Muscle of leg (tissue), 16 donors: ENCODE results near the gene LRPAP1. TPM values are rescaled to one million over a fixed set of nuclear protein-coding genes. Genes with fewer than 3 reads are reported as not detected.
"Not testable (repeated sequence)": the region's sequence is repeated elsewhere in the genome, so short reads cannot be mapped to it uniquely, and the experiment has no call there.

Experiments used
- DNase-seq: peaks from one replicate; pipeline ENCODE4 v3.0.0; 2013
- H3K27ac ChIP-seq: one replicate; pipeline ENCODE4 v1.5.1; 2013; ENCODE audit warnings: mild to moderate bottlenecking, low read length, control low read depth
- H3K27me3 ChIP-seq: one replicate; pipeline ENCODE4 v1.6.1; 2013; ENCODE audit warnings: low read length; ENCODE audit not compliant: control insufficient read depth, insufficient read depth
- H3K36me3 ChIP-seq: one replicate; pipeline ENCODE4 v1.6.1; 2013; ENCODE audit warnings: low read length; ENCODE audit not compliant: control insufficient read depth, insufficient read depth
- H3K4me1 ChIP-seq: one replicate; pipeline ENCODE4 v1.6.1; 2013; ENCODE audit warnings: low read length; ENCODE audit not compliant: control insufficient read depth, insufficient read depth
- H3K4me3 ChIP-seq: one replicate; pipeline ENCODE4 v1.5.1; 2013; ENCODE audit warnings: low read length, control low read depth
- H3K9me3 ChIP-seq: replicated peaks from 2 replicates; pipeline ENCODE4 v1.6.1; 2013; ENCODE audit warnings: low read depth, low read length; ENCODE audit not compliant: control insufficient read depth
- WGBS: methylation state at CpG from one replicate; pipeline ENCODE4 v1.1.5; 2013; ENCODE audit warnings: missing lambda C conversion rate; ENCODE audit not compliant: insufficient coverage; 5-methylcytosine and 5-hydroxymethylcytosine counted together
- long read RNA-seq, 11 donors: transcript quantifications; one replicate each; lab custom pipeline, GENCODE V29; 2026
- polyA plus RNA-seq, 8 donors: library from polyadenylated mRNA; unstranded; fragments of 120-200 nt; gene quantifications; one replicate each; pipeline versions ENCODE4 v1.2.1 to v1.2.3, GENCODE V29; 2013; ENCODE audit warnings: inconsistent platforms in 1 of 8, low replicate concordance in 1 of 8; ENCODE audit not compliant: insufficient read length in 8 of 8, insufficient read depth in 1 of 8
- total RNA-seq: library from RNA; stranded (reverse); fragments of 120-200 nt; gene quantifications from one replicate; pipeline ENCODE4 v1.2.4, GENCODE V29; 2013

The LRPAP1 gene
- total RNA-seq (99.1 TPM), polyA plus RNA-seq (10 to 100 TPM; 72.4 to 94.7 (median 90.0) TPM)
- long read RNA-seq, donor 1, full-length matches to known transcripts = 19 of 19 reads
- long read RNA-seq, donor 1, partial matches to known transcripts = 0 of 19 reads
- long read RNA-seq, donor 1, other reads (novel, unspliced or antisense) = 0 of 19 reads
- long read RNA-seq, donor 2, full-length matches to known transcripts = 1 of 1 reads
- long read RNA-seq, donor 2, partial matches to known transcripts = 0 of 1 reads
- long read RNA-seq, donor 2, other reads (novel, unspliced or antisense) = 0 of 1 reads
- long read RNA-seq, donor 3, full-length matches to known transcripts = 29 of 29 reads
- long read RNA-seq, donor 3, partial matches to known transcripts = 0 of 29 reads
- long read RNA-seq, donor 3, other reads (novel, unspliced or antisense) = 0 of 29 reads
- long read RNA-seq, donor 4, full-length matches to known transcripts = 30 of 30 reads
- long read RNA-seq, donor 4, partial matches to known transcripts = 0 of 30 reads
- long read RNA-seq, donor 4, other reads (novel, unspliced or antisense) = 0 of 30 reads
- long read RNA-seq, donor 5, full-length matches to known transcripts = 90 of 90 reads
- long read RNA-seq, donor 5, partial matches to known transcripts = 0 of 90 reads
- long read RNA-seq, donor 5, other reads (novel, unspliced or antisense) = 0 of 90 reads
- long read RNA-seq, donor 6, full-length matches to known transcripts = 62 of 72 reads
- long read RNA-seq, donor 6, partial matches to known transcripts = 10 of 72 reads
- long read RNA-seq, donor 6, other reads (novel, unspliced or antisense) = 0 of 72 reads
- long read RNA-seq, donor 7, full-length matches to known transcripts = 44 of 44 reads
- long read RNA-seq, donor 7, partial matches to known transcripts = 0 of 44 reads
- long read RNA-seq, donor 7, other reads (novel, unspliced or antisense) = 0 of 44 reads
- long read RNA-seq, donor 8, full-length matches to known transcripts = 18 of 18 reads
- long read RNA-seq, donor 8, partial matches to known transcripts = 0 of 18 reads
- long read RNA-seq, donor 8, other reads (novel, unspliced or antisense) = 0 of 18 reads
- long read RNA-seq, donor 9, full-length matches to known transcripts = 20 of 20 reads
- long read RNA-seq, donor 9, partial matches to known transcripts = 0 of 20 reads
- long read RNA-seq, donor 9, other reads (novel, unspliced or antisense) = 0 of 20 reads
- long read RNA-seq, donor 10, full-length matches to known transcripts = 29 of 29 reads
- long read RNA-seq, donor 10, partial matches to known transcripts = 0 of 29 reads
- long read RNA-seq, donor 10, other reads (novel, unspliced or antisense) = 0 of 29 reads
- long read RNA-seq, donor 11, full-length matches to known transcripts = 32 of 32 reads
- long read RNA-seq, donor 11, partial matches to known transcripts = 0 of 32 reads
- long read RNA-seq, donor 11, other reads (novel, unspliced or antisense) = 0 of 32 reads

GRCh38 chr4:3531879-3532750 lies at the start of gene LRPAP1:
TSS of gene LRPAP1 (minus strand) at chr4:3532422. CDS start at chr4:3532412, 10 bp downstream.
- H3K4me1 ChIP-seq = peaks cover 25% of the 10 kb centered on the region
- WGBS = under 1% methylated on average over 74 of the region's 84 CpGs

GRCh38 chr4:3581334-3582090 lies 49.3 kb upstream of the LRPAP1 start:
- not testable (repeated sequence) for H3K9me3 ChIP-seq, H3K4me1 ChIP-seq, H3K27me3 ChIP-seq, H3K4me3 ChIP-seq, H3K36me3 ChIP-seq, DNase-seq, H3K27ac ChIP-seq
- 82% methylated on average over 10 of the region's 15 CpGs for WGBS

More at GRCh38 chr4:3531879-3532750, at the start of gene LRPAP1:
- H3K9me3 ChIP-seq = no peaks in the 10 kb centered on the region
- peak; percentile 96 for DNase-seq
- peak within 1 kb of the TSS; percentile 89 for H3K4me3 ChIP-seq
- peak within 1 kb of the TSS; percentile 59 for H3K27ac ChIP-seq
- H3K27me3 ChIP-seq = no peaks in the 10 kb centered on the region
- peaks cover 26% of the 10 kb centered on the region for H3K36me3 ChIP-seq

- not testable (repeated sequence) for H3K4me3 ChIP-seq, H3K9me3 ChIP-seq, H3K27me3 ChIP-seq, DNase-seq, H3K36me3 ChIP-seq, H3K4me1 ChIP-seq, H3K27ac ChIP-seq
- 83% methylated on average over 5 of the region's 9 CpGs for WGBS
Observed at GRCh38 chr4:3580859-3581258, 48.6 kb upstream of the LRPAP1 start.

GRCh38 chr4:3578527-3579144 lies 46.4 kb upstream of the LRPAP1 start:
- not testable (repeated sequence) for H3K9me3 ChIP-seq, H3K4me3 ChIP-seq, H3K27me3 ChIP-seq, H3K36me3 ChIP-seq, H3K27ac ChIP-seq, DNase-seq, H3K4me1 ChIP-seq
- 100% methylated on average over 2 of the region's 4 CpGs for WGBS

GRCh38 chr4:3578052-3578451 lies 45.8 kb upstream of the LRPAP1 start:
- not testable (repeated sequence) for H3K4me3 ChIP-seq, H3K4me1 ChIP-seq, DNase-seq, H3K36me3 ChIP-seq, H3K9me3 ChIP-seq, H3K27ac ChIP-seq, H3K27me3 ChIP-seq
- WGBS = 88% methylated on average over 3 of the region's 3 CpGs

GRCh38 chr4:3577208-3577892 lies 45.1 kb upstream of the LRPAP1 start:
- WGBS = 58% methylated on average over 5 of the region's 11 CpGs

GRCh38 chr4:3576533-3577207 lies 44.4 kb upstream of the LRPAP1 start:
- 77% methylated on average over 10 of the region's 21 CpGs for WGBS
- not testable (repeated sequence) for H3K27me3 ChIP-seq, H3K4me3 ChIP-seq

More at GRCh38 chr4:3577208-3577892, 45.1 kb upstream of the LRPAP1 start:
- not testable (repeated sequence) for H3K27ac ChIP-seq, H3K4me3 ChIP-seq, H3K9me3 ChIP-seq, H3K36me3 ChIP-seq, DNase-seq, H3K4me1 ChIP-seq, H3K27me3 ChIP-seq

More at GRCh38 chr4:3576533-3577207, 44.4 kb upstream of the LRPAP1 start:
- DNase-seq, H3K27ac ChIP-seq, H3K9me3 ChIP-seq, H3K4me1 ChIP-seq, H3K36me3 ChIP-seq: not testable (repeated sequence)
